Fibroblast of lung (primary cell): Measurements from ENCODE around the gene PLEKHA6. TPM values are rescaled to one million over a fixed set of nuclear protein-coding genes. Genes with fewer than 3 reads are reported as not detected.

Source experiments
- DNase-seq, 2 donors: peaks; one replicate each; pipeline versions ENCODE4 v3.0.0 to v3.0.0-alpha.2; 2010; ENCODE audit warnings: low read depth in 2 of 2
- H2AFZ ChIP-seq: 2 replicates; pipeline ENCODE4 v1.5.1; 2012; ENCODE audit warnings: low read length, control low read depth, inconsistent platforms
- H3K27ac ChIP-seq: 2 replicates; pipeline ENCODE4 v1.5.1; 2011; ENCODE audit warnings: low read length, control low read depth; ENCODE audit not compliant: insufficient read depth
- H3K27me3 ChIP-seq: 2 replicates; pipeline ENCODE4 v1.5.1; 2011; ENCODE audit warnings: mild to moderate bottlenecking, low read length; ENCODE audit not compliant: control insufficient read depth, insufficient read depth
- H3K36me3 ChIP-seq: 2 replicates; pipeline ENCODE4 v1.5.1; 2011; ENCODE audit warnings: low read length; ENCODE audit not compliant: control insufficient read depth, insufficient read depth
- H3K4me1 ChIP-seq: 2 replicates; pipeline ENCODE4 v1.5.1; 2011; ENCODE audit warnings: low read length; ENCODE audit not compliant: control insufficient read depth, insufficient read depth; ENCODE audit errors: extremely low read depth
- H3K4me2 ChIP-seq: 2 replicates; pipeline ENCODE4 v1.5.1; 2011; ENCODE audit warnings: low read length, control low read depth; ENCODE audit not compliant: insufficient read depth; ENCODE audit errors: extremely low read depth
- H3K4me3 ChIP-seq, 4 experiments: fragments of 200-600 bp in 1 of 4; sonication (generic) in 1 of 4; replicated peaks in 1 of 4; 2 replicates each; pipeline ENCODE4 v1.5.1; 2011 to 2016; ENCODE audit warnings: low read length in 4 of 4, low read depth in 3 of 4, mild to moderate bottlenecking in 3 of 4, control low read depth in 2 of 4, inconsistent platforms in 1 of 4, mixed read lengths in 1 of 4; ENCODE audit not compliant: insufficient read depth in 1 of 4; ENCODE audit errors: control extremely low read depth in 1 of 4
- H3K79me2 ChIP-seq: 2 replicates; pipeline ENCODE4 v1.5.1; 2012; ENCODE audit warnings: mild to moderate bottlenecking, low read length, inconsistent platforms; ENCODE audit not compliant: control insufficient read depth, insufficient read depth
- H3K9ac ChIP-seq: 2 replicates; pipeline ENCODE4 v1.5.1; 2011; ENCODE audit warnings: mild to moderate bottlenecking, low read length, control low read depth; ENCODE audit not compliant: insufficient read depth
- H3K9me3 ChIP-seq: 2 replicates; pipeline ENCODE4 v1.5.1; 2012; ENCODE audit warnings: low read depth, low read length; ENCODE audit not compliant: control insufficient read depth, insufficient read depth
- H4K20me1 ChIP-seq: 2 replicates; pipeline ENCODE4 v1.5.1; 2011; ENCODE audit warnings: low read length; ENCODE audit not compliant: control insufficient read depth, insufficient read depth; ENCODE audit errors: extremely low read depth
- EZH2 ChIP-seq: IDR thresholded peaks from 2 replicates; pipeline ENCODE4 v1.5.1; 2012; ENCODE audit warnings: low read length, control low read depth, mild to moderate bottlenecking; ENCODE audit errors: missing control alignments
- polyA plus RNA-seq, 2 donors: library from polyadenylated mRNA; depleted of rRNA in 1 of 2; stranded (reverse) in 1 of 2; unstranded in 1 of 2; fragments of >200 nt; gene quantifications; 2 replicates each; pipeline ENCODE4 v1.2.1, GENCODE V29; 2011 to 2012; ENCODE audit warnings: missing spikeins in 1 of 2
- total RNA-seq: library from RNA; depleted of rRNA; stranded (reverse); fragments of >200 nt; gene quantifications from 2 replicates; pipeline ENCODE4 v1.2.1, GENCODE V29; 2014
- TF ChIP-seq, protein P1 (sequence below), 2 donors: IDR thresholded peaks in 1 of 2; conservative IDR thresholded peaks in 1 of 2; 1 replicate in 1 of 2; 2 replicates in 1 of 2; pipeline ENCODE4 v1.5.1; 2011 to 2012; ENCODE audit warnings: low read length in 2 of 2, control low read depth in 1 of 2, inconsistent platforms in 1 of 2, low read depth in 1 of 2, mild to moderate bottlenecking in 1 of 2

The PLEKHA6 gene
- total and polyA plus RNA-seq, 2 donors (not counting 1 experiment from before 2014, with no cell fraction given), result 3.8 to 4.3 TPM

DNA sequence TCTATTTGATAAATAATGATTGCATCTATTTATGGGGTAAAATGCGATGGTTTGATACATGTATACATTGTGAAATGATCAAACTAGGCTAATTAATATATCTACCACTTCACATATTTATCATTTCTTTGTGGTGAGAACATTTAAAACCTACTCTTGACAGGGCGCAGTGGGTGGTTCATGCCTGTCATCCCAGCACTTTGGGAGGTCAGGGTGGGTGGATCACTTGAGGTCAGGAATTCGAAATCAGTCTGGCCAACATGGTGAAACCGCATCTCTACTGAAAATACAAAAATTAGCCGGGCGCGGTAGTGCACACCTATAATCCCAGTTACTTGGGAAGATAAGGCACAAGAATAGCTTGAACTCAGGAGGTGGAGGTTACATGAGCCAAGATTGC lies 25.3 kb downstream of the PLEKHA6 start:
- H3K27ac ChIP-seq, result no peak overlapping the region
- H3K27me3 ChIP-seq, result peaks cover 2% of the 10 kb centered on the region
- H3K9ac ChIP-seq, result no peak overlapping the region
- H3K36me3 ChIP-seq, result no peaks in the 10 kb centered on the region
- TF ChIP-seq EZH2, result no peak
- TF ChIP-seq, protein P1, sequence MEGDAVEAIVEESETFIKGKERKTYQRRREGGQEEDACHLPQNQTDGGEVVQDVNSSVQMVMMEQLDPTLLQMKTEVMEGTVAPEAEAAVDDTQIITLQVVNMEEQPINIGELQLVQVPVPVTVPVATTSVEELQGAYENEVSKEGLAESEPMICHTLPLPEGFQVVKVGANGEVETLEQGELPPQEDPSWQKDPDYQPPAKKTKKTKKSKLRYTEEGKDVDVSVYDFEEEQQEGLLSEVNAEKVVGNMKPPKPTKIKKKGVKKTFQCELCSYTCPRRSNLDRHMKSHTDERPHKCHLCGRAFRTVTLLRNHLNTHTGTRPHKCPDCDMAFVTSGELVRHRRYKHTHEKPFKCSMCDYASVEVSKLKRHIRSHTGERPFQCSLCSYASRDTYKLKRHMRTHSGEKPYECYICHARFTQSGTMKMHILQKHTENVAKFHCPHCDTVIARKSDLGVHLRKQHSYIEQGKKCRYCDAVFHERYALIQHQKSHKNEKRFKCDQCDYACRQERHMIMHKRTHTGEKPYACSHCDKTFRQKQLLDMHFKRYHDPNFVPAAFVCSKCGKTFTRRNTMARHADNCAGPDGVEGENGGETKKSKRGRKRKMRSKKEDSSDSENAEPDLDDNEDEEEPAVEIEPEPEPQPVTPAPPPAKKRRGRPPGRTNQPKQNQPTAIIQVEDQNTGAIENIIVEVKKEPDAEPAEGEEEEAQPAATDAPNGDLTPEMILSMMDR (conservative IDR thresholded peaks at IDR 0.05 in 1 of 2, IDR thresholded peaks at IDR 0.05 in 1 of 2; ENCODE audit: low read depth in 1 of 2, low read length in 2 of 2), result no peak
- H3K9me3 ChIP-seq, result no peaks in the 10 kb centered on the region
- no peaks in the 10 kb centered on the region for H3K4me1 ChIP-seq
- no peak overlapping the region for H2AFZ ChIP-seq
- H4K20me1 ChIP-seq, result no peaks in the 10 kb centered on the region
- no peak for DNase-seq
- H3K4me2 ChIP-seq, result no peak overlapping the region
- no peak overlapping the region for H3K4me3 ChIP-seq
- H3K79me2 ChIP-seq, result no peaks in the 10 kb centered on the region

DNA sequence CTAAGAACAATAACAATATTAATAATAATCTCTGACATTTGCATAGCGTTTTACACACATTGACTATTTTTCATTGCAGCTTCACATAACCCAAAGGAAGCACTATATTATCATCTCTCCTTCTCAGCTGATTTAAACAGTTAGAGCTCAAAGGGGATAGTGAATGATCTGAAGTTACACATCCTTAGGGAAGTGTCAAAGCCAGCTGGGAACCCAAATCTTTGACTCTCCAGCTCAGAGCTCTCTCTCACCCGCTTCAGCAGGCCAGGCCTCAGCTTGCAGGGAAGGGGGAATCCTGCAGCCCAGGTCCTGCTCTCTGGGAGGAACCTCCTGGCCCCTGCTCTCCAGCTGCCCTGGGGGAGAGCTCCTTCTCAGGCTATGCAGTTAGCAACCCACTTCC lies 26.3 kb downstream of the PLEKHA6 start:
- DNase-seq, result no peak
- no peaks in the 10 kb centered on the region for H3K4me1 ChIP-seq
- TF ChIP-seq, protein P1 (conservative IDR thresholded peaks at IDR 0.05 in 1 of 2, IDR thresholded peaks at IDR 0.05 in 1 of 2; ENCODE audit: low read depth in 1 of 2, low read length in 2 of 2), result no peak
- no peak for TF ChIP-seq EZH2
- H3K9ac ChIP-seq, result no peak overlapping the region
- H2AFZ ChIP-seq, result no peak overlapping the region
- no peak overlapping the region for H3K27ac ChIP-seq
- no peaks in the 10 kb centered on the region for H3K9me3 ChIP-seq
- no peaks in the 10 kb centered on the region for H3K79me2 ChIP-seq
- no peaks in the 10 kb centered on the region for H3K36me3 ChIP-seq
- no peak overlapping the region for H3K4me2 ChIP-seq
- H3K4me3 ChIP-seq, result no peak overlapping the region
- no peaks in the 10 kb centered on the region for H4K20me1 ChIP-seq
- peaks cover 2% of the 10 kb centered on the region for H3K27me3 ChIP-seq

DNA sequence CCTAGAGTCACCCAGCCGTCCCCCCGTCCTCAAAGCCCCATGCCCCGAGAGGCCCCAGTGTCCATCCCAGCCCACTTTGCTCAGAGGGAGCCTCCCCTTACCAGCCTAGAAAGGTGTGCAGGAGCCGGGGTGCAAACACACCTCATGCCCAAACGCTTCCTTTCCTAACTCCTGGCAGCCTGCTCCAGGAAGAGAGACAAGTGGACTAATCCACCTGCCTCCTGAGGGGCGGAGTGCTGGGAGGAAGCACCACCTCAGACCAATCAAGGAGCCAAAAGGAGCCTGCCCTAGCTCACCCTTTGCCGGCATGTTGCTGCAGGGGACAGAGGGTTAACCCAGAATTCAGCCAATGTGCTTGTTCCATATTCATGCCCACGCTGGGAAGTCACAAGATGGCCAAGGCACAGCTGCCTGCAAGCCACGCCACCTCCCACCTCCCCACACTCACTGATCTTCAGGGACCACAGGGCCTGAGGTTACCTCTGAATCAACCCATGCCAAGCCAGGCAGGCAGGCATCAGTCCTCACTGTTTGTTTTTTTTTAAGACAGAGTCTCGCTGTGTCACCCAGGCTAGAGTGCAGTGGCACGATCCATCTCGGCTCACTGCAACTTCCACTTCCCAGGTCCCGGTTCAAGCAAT lies 27.8 kb downstream of the PLEKHA6 start:
- Histone ChIP-seq H3K4me3 (no peak overlapping the region), H3K4me2 (no peak overlapping the region), H3K27me3 (peaks cover 2% of the 10 kb centered on the region), H3K36me3 (no peaks in the 10 kb centered on the region), H2AFZ (no peak overlapping the region), H3K79me2 (no peaks in the 10 kb centered on the region), H3K4me1 (no peaks in the 10 kb centered on the region), H3K9ac (no peak overlapping the region), H3K27ac (no peak overlapping the region), H4K20me1 (no peaks in the 10 kb centered on the region), H3K9me3 (no peaks in the 10 kb centered on the region)
- TF ChIP-seq, protein P1 (conservative IDR thresholded peaks at IDR 0.05 in 1 of 2, IDR thresholded peaks at IDR 0.05 in 1 of 2; ENCODE audit: low read depth in 1 of 2, low read length in 2 of 2), result no peak
- no peak for TF ChIP-seq EZH2
- no peak for DNase-seq
